HepG2 (cell line): Measurements from ENCODE around the gene RABEP2. TPM values are rescaled to one million over a fixed set of nuclear protein-coding genes. Genes with fewer than 3 reads are reported as not detected.

Experiments
- ATAD3A ChIP-seq: sonication (generic); formaldehyde crosslinking; IDR thresholded peaks from 2 replicates; pipeline ENCODE4 v1.4.0; 2020; ENCODE audit warnings: missing genetic modification reagents
- DR1 ChIP-seq: sonication (generic); formaldehyde crosslinking; IDR thresholded peaks from 2 replicates; pipeline ENCODE4 v1.8.0; 2021; ENCODE audit warnings: mild to moderate bottlenecking, missing genetic modification reagents, inconsistent platforms
- HOXD1 ChIP-seq: sonication (generic); formaldehyde crosslinking; IDR thresholded peaks from 2 replicates; pipeline ENCODE4 v1.5.0; 2020; ENCODE audit warnings: missing genetic modification reagents
- KMT2B ChIP-seq: IDR thresholded peaks from 2 replicates; pipeline ENCODE4 v1.6.1; 2016; ENCODE audit warnings: missing genetic modification reagents, missing compliant biosample characterization
- MAF1 ChIP-seq: sonication (generic); formaldehyde crosslinking; IDR thresholded peaks from 2 replicates; pipeline ENCODE4 v1.5.0; 2020; ENCODE audit warnings: missing genetic modification reagents, borderline replicate concordance
- MAZ ChIP-seq, 2 experiments: sonication (generic) in 1 of 2; formaldehyde crosslinking in 1 of 2; IDR thresholded peaks; 2 replicates each; pipeline versions ENCODE4 v1.5.0 to v1.6.1; 2012 to 2020; ENCODE audit warnings: low read depth in 2 of 2, mild to moderate bottlenecking in 2 of 2, borderline replicate concordance in 1 of 2, improper control_type of control experiment in 1 of 2, low read length in 1 of 2, missing genetic modification reagents in 1 of 2, moderate library complexity in 1 of 2
- MED13 ChIP-seq: sonication (generic); formaldehyde crosslinking; IDR thresholded peaks from 2 replicates; pipeline ENCODE4 v1.5.0; 2020; ENCODE audit warnings: missing genetic modification reagents
- PLRG1 ChIP-seq: fragments of 450-650 bp; conservative IDR thresholded peaks from 2 replicates; pipeline ENCODE4 v1.6.1; 2016
- SIX1 ChIP-seq: sonication (generic); formaldehyde crosslinking; IDR thresholded peaks from 2 replicates; pipeline ENCODE4 v1.4.0; 2020; ENCODE audit warnings: missing genetic modification reagents, borderline replicate concordance
- SPEN ChIP-seq: sonication (generic); formaldehyde crosslinking; IDR thresholded peaks from 2 replicates; pipeline ENCODE4 v1.5.1; 2020; ENCODE audit warnings: low read depth, mild to moderate bottlenecking, missing genetic modification reagents
- ZNF3 ChIP-seq: IDR thresholded peaks from 2 replicates; pipeline ENCODE4 v1.7.0; 2017; ENCODE audit warnings: inconsistent platforms
- ZNF317 ChIP-seq: sonication (generic); formaldehyde crosslinking; IDR thresholded peaks from 2 replicates; pipeline ENCODE4 v1.5.0; 2020; ENCODE audit warnings: mild to moderate bottlenecking, missing genetic modification reagents
- ZNF619 ChIP-seq: sonication (generic); formaldehyde crosslinking; IDR thresholded peaks from 2 replicates; pipeline ENCODE4 v1.4.0; 2020; ENCODE audit warnings: mild to moderate bottlenecking, missing genetic modification reagents
- polyA plus RNA-seq, 8 experiments: library from polyadenylated mRNA; depleted of rRNA in 3 of 8; stranded (reverse) in 7 of 8; unstranded in 1 of 8; fragments of >200 nt; fragmentation: Illumina TruSeq in 4 of 8; extraction: Trizol in 4 of 8; gene quantifications; 2 replicates each; pipeline versions ENCODE4 v1.2.1 to v1.2.3, GENCODE V29; 2011 to 2016; ENCODE audit warnings: low read depth in 4 of 8, missing spikeins in 1 of 8, mixed read lengths in 1 of 8; ENCODE audit not compliant: insufficient read depth in 1 of 8
- total RNA-seq, 5 experiments: library from RNA; depleted of rRNA; stranded (reverse); fragments of >200 nt; fragmentation: Illumina TruSeq; extraction: Trizol; gene quantifications; 2 replicates each; pipeline ENCODE4 v1.2.3, GENCODE V29; 2016; ENCODE audit warnings: low read depth in 1 of 5
- TF ChIP-seq, protein P1 (sequence below): sonication (generic); formaldehyde crosslinking; IDR thresholded peaks from 2 replicates; pipeline ENCODE4 v1.4.0; 2020; ENCODE audit warnings: missing genetic modification reagents
- TF ChIP-seq, protein P2 (sequence below): sonication (generic); formaldehyde crosslinking; IDR thresholded peaks from 2 replicates; pipeline ENCODE4 v1.4.0; 2020; ENCODE audit warnings: mild to moderate bottlenecking, missing genetic modification reagents
- TF ChIP-seq, protein P3 (sequence below): sonication (generic); formaldehyde crosslinking; IDR thresholded peaks from 2 replicates; pipeline ENCODE4 v1.9.0; 2021; ENCODE audit warnings: missing genetic modification reagents, borderline replicate concordance

RABEP2 gene
- total and polyA plus RNA-seq, 2 of the 13 experiments (the other 11 are each of a cell fraction or from before 2014, with no cell fraction given), result 10.8 to 18.4 TPM

DNA sequence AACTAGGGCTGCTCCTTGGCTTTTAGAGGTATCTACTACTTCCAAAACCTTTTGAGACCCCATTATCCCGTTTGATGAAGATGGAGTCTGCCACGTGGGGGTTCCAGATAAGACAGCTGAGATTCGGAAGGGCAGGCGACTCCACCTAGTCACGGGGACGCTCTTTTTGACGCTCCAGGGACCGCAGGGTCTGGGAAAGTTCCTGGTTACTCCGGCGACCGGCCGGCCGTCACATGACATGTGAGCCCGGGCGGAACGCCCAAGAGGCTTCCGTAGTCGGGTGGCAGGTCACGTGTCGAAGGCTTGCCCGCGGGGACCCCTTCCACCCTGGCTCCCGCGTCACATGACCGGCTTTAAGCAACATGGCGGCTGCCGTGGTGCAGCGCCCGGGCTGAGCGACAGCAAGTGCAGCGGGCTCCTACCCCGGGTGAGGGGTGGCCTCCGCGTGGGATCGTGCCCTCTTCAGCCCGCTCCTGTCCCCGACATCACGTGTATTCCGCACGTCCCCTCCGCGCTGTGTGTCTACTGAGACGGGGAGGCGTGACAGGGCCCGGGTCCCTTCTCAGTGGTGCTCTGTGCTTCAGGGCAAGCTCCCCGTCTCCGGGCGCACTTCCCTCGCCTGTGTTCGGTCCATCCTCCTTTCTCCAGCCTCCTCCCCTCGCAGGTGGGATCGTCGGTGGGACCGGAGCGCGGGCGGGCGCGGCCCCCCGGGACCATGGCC lies 49.6 kb upstream of the RABEP2 start, which contains the start of gene SPNS1 (continued):
- TF ChIP-seq SIX1 (CRISPR knock-in tag) (peak; percentile 67; the same call in 1 of the 2 replicates), MAZ (IDR thresholded peaks at IDR 0.05; ENCODE audit: borderline replicate concordance, low read depth, low read length) (peak; percentile 52; the same call in 1 of the 2 replicates), MAZ (CRISPR knock-in tag; IDR thresholded peaks at IDR 0.05; ENCODE audit: low read depth) (peak; percentile 93), MED13 (CRISPR knock-in tag) (peak; percentile 72; the same call in 1 of the 2 replicates), DR1 (CRISPR knock-in tag) (peak; percentile 90), ATAD3A (CRISPR knock-in tag) (0 out of 2 replicates have a peak, but pooled peaks have one; percentile 19), ZNF317 (CRISPR knock-in tag) (peak; percentile 84), MAF1 (CRISPR knock-in tag) (peak; percentile 93; the same call in 1 of the 2 replicates), PLRG1 (no peak), ZNF619 (CRISPR knock-in tag) (peak; percentile 79; the same call in 1 of the 2 replicates), KMT2B (CRISPR knock-in tag) (peak; percentile 91), ZNF3 (CRISPR knock-in tag) (no peak), HOXD1 (CRISPR knock-in tag) (peak; percentile 84; the same call in 1 of the 2 replicates), SPEN (CRISPR knock-in tag) (peak; percentile 98)
- TF ChIP-seq, protein P1, sequence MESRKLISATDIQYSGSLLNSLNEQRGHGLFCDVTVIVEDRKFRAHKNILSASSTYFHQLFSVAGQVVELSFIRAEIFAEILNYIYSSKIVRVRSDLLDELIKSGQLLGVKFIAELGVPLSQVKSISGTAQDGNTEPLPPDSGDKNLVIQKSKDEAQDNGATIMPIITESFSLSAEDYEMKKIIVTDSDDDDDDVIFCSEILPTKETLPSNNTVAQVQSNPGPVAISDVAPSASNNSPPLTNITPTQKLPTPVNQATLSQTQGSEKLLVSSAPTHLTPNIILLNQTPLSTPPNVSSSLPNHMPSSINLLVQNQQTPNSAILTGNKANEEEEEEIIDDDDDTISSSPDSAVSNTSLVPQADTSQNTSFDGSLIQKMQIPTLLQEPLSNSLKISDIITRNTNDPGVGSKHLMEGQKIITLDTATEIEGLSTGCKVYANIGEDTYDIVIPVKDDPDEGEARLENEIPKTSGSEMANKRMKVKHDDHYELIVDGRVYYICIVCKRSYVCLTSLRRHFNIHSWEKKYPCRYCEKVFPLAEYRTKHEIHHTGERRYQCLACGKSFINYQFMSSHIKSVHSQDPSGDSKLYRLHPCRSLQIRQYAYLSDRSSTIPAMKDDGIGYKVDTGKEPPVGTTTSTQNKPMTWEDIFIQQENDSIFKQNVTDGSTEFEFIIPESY, result peak; percentile 75
- TF ChIP-seq, protein P2, sequence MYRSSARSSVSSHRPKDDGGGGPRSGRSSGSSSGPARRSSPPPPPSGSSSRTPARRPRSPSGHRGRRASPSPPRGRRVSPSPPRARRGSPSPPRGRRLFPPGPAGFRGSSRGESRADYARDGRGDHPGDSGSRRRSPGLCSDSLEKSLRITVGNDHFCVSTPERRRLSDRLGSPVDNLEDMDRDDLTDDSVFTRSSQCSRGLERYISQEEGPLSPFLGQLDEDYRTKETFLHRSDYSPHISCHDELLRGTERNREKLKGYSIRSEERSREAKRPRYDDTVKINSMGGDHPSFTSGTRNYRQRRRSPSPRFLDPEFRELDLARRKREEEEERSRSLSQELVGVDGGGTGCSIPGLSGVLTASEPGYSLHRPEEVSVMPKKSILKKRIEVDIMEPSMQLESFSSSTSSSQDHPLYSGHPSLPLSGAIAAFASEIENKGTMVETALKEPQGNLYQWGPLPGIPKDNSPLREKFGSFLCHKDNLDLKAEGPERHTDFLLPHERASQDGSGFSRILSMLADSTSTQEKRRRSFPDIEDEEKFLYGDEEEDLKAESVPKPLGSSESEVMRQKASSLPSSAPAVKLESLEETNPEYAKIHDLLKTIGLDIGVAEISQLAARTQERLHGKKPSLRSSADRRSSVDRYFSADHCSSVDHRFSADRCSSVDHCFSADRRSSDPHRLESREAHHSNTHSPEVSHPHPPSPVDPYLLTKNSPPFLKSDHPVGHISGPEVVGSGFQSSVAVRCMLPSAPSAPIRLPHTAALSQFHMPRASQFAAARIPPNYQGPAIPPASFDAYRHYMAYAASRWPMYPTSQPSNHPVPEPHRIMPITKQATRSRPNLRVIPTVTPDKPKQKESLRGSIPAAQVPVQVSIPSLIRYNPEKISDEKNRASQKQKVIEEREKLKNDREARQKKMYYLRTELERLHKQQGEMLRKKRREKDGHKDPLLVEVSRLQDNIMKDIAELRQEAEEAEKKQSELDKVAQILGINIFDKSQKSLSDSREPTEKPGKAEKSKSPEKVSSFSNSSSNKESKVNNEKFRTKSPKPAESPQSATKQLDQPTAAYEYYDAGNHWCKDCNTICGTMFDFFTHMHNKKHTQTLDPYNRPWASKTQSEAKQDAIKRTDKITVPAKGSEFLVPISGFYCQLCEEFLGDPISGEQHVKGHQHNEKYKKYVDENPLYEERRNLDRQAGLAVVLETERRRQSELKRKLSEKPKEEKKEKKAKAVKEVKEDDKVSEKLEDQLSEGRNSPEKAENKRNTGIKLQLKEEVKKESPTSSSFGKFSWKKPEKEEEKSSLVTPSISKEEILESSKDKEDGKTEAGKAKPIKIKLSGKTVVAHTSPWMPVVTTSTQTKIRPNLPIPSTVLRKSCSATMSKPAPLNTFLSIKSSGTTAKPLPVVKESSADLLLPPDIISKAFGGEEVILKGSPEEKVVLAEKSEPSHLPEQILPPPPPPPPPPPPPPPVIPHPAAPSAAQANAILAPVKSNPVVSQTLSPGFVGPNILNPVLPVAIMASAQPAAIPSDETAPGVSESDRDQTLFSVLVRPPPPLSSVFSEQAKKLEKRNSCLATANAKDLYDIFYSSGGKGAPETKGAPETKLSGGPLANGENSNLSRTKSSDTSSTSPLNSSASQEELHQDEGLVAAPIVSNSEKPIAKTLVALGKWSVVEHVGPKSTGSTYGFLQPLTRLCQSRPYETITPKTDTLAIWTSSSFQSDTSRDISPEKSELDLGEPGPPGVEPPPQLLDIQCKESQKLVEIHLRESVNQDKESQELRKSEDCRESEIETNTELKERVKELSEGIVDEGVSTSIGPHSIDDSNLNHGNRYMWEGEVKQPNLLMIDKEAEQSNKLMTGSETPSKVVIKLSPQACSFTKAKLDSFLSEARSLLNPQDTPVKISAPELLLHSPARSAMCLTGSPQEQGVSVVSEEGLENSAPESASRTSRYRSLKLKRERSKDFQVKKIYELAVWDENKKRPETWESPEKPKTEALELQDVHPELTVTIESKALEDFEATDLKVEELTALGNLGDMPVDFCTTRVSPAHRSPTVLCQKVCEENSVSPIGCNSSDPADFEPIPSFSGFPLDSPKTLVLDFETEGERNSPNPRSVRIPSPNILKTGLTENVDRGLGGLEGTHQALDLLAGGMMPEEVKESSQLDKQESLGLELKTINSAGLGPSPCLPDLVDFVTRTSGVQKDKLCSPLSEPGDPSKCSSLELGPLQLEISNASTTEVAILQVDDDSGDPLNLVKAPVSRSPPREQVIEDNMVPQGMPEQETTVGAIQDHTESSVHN (CRISPR knock-in tag), result no peak
- TF ChIP-seq, protein P3, sequence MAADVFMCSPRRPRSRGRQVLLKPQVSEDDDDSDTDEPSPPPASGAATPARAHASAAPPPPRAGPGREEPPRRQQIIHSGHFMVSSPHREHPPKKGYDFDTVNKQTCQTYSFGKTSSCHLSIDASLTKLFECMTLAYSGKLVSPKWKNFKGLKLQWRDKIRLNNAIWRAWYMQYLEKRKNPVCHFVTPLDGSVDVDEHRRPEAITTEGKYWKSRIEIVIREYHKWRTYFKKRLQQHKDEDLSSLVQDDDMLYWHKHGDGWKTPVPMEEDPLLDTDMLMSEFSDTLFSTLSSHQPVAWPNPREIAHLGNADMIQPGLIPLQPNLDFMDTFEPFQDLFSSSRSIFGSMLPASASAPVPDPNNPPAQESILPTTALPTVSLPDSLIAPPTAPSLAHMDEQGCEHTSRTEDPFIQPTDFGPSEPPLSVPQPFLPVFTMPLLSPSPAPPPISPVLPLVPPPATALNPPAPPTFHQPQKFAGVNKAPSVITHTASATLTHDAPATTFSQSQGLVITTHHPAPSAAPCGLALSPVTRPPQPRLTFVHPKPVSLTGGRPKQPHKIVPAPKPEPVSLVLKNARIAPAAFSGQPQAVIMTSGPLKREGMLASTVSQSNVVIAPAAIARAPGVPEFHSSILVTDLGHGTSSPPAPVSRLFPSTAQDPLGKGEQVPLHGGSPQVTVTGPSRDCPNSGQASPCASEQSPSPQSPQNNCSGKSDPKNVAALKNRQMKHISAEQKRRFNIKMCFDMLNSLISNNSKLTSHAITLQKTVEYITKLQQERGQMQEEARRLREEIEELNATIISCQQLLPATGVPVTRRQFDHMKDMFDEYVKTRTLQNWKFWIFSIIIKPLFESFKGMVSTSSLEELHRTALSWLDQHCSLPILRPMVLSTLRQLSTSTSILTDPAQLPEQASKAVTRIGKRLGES (CRISPR knock-in tag), result peak; percentile 86
